Liver (tissue), 9 donors: ENCODE results near the gene SMIM29. TPM values are rescaled to one million over a fixed set of nuclear protein-coding genes. Genes with fewer than 3 reads are reported as not detected.

Experiments used
- DNase-seq: peaks from one replicate; pipeline ENCODE4 v3.0.0-alpha.2; 2017; ENCODE audit warnings: low spot score
- H3K27ac ChIP-seq, 2 donors: one replicate each; pipeline ENCODE4 v1.7.0; 2013; ENCODE audit warnings: inconsistent platforms in 2 of 2, low read length in 2 of 2, control low read depth in 1 of 2, low read depth in 1 of 2, mild to moderate bottlenecking in 1 of 2
- H3K27me3 ChIP-seq, 4 donors: one replicate each; pipeline versions ENCODE4 v1.6.1 to v1.7.0; 2013; ENCODE audit warnings: low read length in 3 of 4, inconsistent platforms in 1 of 4, mild to moderate bottlenecking in 1 of 4, moderate library complexity in 1 of 4; ENCODE audit not compliant: control insufficient read depth in 4 of 4, insufficient read depth in 4 of 4
- H3K36me3 ChIP-seq, 4 donors: one replicate each; pipeline versions ENCODE4 v1.6.1 to v1.7.0; 2013; ENCODE audit warnings: low read length in 3 of 4, mild to moderate bottlenecking in 3 of 4, low read depth in 1 of 4, moderate library complexity in 1 of 4; ENCODE audit not compliant: control insufficient read depth in 4 of 4, insufficient read depth in 3 of 4
- H3K4me1 ChIP-seq, 4 donors: one replicate each; pipeline versions ENCODE4 v1.6.1 to v1.7.0; 2013; ENCODE audit warnings: low read length in 3 of 4, mild to moderate bottlenecking in 3 of 4, moderate library complexity in 1 of 4; ENCODE audit not compliant: control insufficient read depth in 4 of 4, insufficient read depth in 4 of 4
- H3K4me3 ChIP-seq, 3 donors: one replicate each; pipeline versions ENCODE4 v1.6.1 to v1.7.0; 2013; ENCODE audit warnings: low read length in 3 of 3, control low read depth in 1 of 3, low read depth in 1 of 3, mild to moderate bottlenecking in 1 of 3
- H3K9ac ChIP-seq, 2 donors: one replicate each; pipeline ENCODE4 v1.7.0; 2013; ENCODE audit warnings: low read length in 2 of 2, mild to moderate bottlenecking in 2 of 2, moderate library complexity in 2 of 2, control low read depth in 1 of 2, low read depth in 1 of 2
- H3K9me3 ChIP-seq, 4 donors: one replicate each; pipeline versions ENCODE4 v1.6.1 to v1.7.0; 2013; ENCODE audit warnings: low read length in 3 of 4; ENCODE audit not compliant: control insufficient read depth in 4 of 4
- ATF3 ChIP-seq: IDR thresholded peaks from 2 replicates; pipeline ENCODE4 v1.6.1; 2016; ENCODE audit warnings: antibody characterized with exemption
- EGR1 ChIP-seq, 2 donors: IDR thresholded peaks; 2 replicates each; pipeline ENCODE4 v1.6.1; 2016 to 2018; ENCODE audit warnings: antibody characterized with exemption in 2 of 2, low read depth in 2 of 2
- FOXA1 ChIP-seq: IDR thresholded peaks from 2 replicates; pipeline ENCODE4 v1.6.1; 2016; ENCODE audit warnings: antibody characterized with exemption
- FOXA2 ChIP-seq: IDR thresholded peaks from 2 replicates; pipeline ENCODE4 v1.6.1; 2016; ENCODE audit warnings: antibody characterized with exemption
- GABPA ChIP-seq, 2 donors: IDR thresholded peaks in 1 of 2; conservative IDR thresholded peaks in 1 of 2; 2 replicates each; pipeline ENCODE4 v1.6.1; 2016; ENCODE audit warnings: antibody characterized with exemption in 2 of 2, mild to moderate bottlenecking in 1 of 2, moderate library complexity in 1 of 2
- HNF4A ChIP-seq, 2 donors: conservative IDR thresholded peaks; 2 replicates each; pipeline ENCODE4 v1.6.1; 2016; ENCODE audit warnings: antibody characterized with exemption in 2 of 2, mild to moderate bottlenecking in 2 of 2
- HNF4G ChIP-seq: IDR thresholded peaks from 2 replicates; pipeline ENCODE4 v1.6.1; 2016; ENCODE audit warnings: antibody characterized with exemption
- JUND ChIP-seq, 2 donors: IDR thresholded peaks; 2 replicates each; pipeline ENCODE4 v1.6.1; 2016; ENCODE audit warnings: antibody characterized with exemption in 2 of 2
- MAX ChIP-seq: IDR thresholded peaks from 2 replicates; pipeline ENCODE4 v1.6.1; 2016; ENCODE audit warnings: antibody characterized with exemption
- NR2F2 ChIP-seq: IDR thresholded peaks from 2 replicates; pipeline ENCODE4 v1.6.1; 2016; ENCODE audit warnings: antibody characterized with exemption
- RAD21 ChIP-seq, 2 donors: IDR thresholded peaks; 2 replicates each; pipeline ENCODE4 v1.6.1; 2016; ENCODE audit warnings: antibody characterized with exemption in 2 of 2, mild to moderate bottlenecking in 2 of 2
- REST ChIP-seq: IDR thresholded peaks from 2 replicates; pipeline ENCODE4 v1.6.1; 2016; ENCODE audit warnings: antibody characterized with exemption, mild to moderate bottlenecking
- RXRA ChIP-seq, 2 donors: IDR thresholded peaks; 2 replicates each; pipeline ENCODE4 v1.6.1; 2017 to 2018; ENCODE audit warnings: antibody characterized with exemption in 2 of 2, mild to moderate bottlenecking in 1 of 2
- SP1 ChIP-seq: IDR thresholded peaks from 2 replicates; pipeline ENCODE4 v1.6.1; 2018; ENCODE audit warnings: antibody characterized with exemption, mild to moderate bottlenecking
- TAF1 ChIP-seq: conservative IDR thresholded peaks from 2 replicates; pipeline ENCODE4 v1.6.1; 2016; ENCODE audit warnings: antibody characterized with exemption, mild to moderate bottlenecking
- YY1 ChIP-seq: IDR thresholded peaks from 2 replicates; pipeline ENCODE4 v1.6.1; 2016; ENCODE audit warnings: antibody characterized with exemption, mild to moderate bottlenecking
- ZBTB33 ChIP-seq: IDR thresholded peaks from 2 replicates; pipeline ENCODE4 v1.6.1; 2016; ENCODE audit warnings: antibody characterized with exemption
- WGBS: extraction: QIAGEN DNeasy Blood & Tissue Kit; methylation state at CpG from one replicate; pipeline ENCODE4 v1.1.7; 2013; 5-methylcytosine and 5-hydroxymethylcytosine counted together
- polyA plus RNA-seq, 2 donors: library from polyadenylated mRNA; stranded (reverse) in 1 of 2; unstranded in 1 of 2; fragments of 200-250 nt in 1 of 2; fragments of >200 nt in 1 of 2; fragmentation: Nextera tagmentation in 1 of 2; extraction: Ambion mirVana in 1 of 2; gene quantifications; one replicate each; pipeline versions ENCODE4 v1.2.1 to v1.2.3, GENCODE V29; 2013 to 2015
- total RNA-seq, 2 donors: library from RNA; depleted of rRNA; stranded (reverse); fragments of >200 nt; gene quantifications; one replicate each; pipeline ENCODE4 v1.2.3, GENCODE V29; 2014
- TF ChIP-seq, protein P1 (sequence below): fragments of 150-350 bp; IDR thresholded peaks from 2 replicates; pipeline ENCODE4 v1.5.1; 2017; ENCODE audit warnings: improper control_type of control experiment, low read depth, low read length; ENCODE audit not compliant: missing input control
- donor health status: healthy.
- donor health status: healthy.
- donor health status: healthy.
- donor health status: healthy.
- donor health status: healthy.

The SMIM29 gene
- total RNA-seq: 1 to 10 TPM; 2.4 to 2.6 TPM
- polyA plus RNA-seq: 10 to 100 TPM; 10.8 to 11.3 TPM

DNA sequence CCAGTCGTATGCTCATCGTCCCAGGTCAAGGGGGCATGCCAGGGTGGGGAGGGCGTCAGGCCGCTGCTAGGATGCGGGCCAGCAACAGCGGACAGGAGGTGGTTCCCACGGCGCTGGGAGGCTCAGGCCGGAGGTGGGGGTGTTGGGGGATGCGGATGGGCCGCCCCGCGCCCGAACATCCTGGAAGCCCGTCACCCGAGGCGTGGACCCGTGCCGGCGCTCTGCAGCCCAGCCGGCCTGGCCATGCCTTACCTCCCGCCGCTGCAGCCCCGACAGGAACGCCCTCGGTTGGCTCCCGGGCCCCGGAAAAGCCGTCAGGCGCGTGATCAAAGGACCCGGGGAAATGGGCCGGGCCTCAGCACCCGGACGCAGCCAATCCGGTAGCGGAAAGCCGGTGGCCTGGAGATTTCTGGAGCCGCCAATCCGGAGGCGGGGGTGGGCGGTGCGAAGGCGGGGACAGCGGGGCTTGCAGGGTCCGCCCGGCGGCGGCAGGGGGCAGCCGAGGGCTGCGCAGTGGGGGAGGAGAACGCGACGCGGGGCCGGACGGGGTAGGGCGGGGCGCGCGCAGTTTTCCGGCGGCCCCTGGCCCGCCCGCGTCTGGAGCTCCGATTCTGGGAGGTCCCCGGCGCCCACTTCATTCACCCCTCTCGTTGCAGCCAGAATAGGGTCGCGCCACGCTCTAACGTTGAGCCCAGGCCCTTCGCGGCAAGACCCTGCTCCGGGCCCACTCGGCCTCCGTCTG lies at the start of gene SMIM29:
SMIM29 (minus strand) TSS at position 280 of the 742 bp plus-strand sequence. CDS start 1,215 bp downstream, outside the sequence.
- no peaks in the 10 kb centered on the region for H3K27me3 ChIP-seq
- H3K4me3 ChIP-seq: peak within 1 kb of the TSS; percentile 74 to 83 (median 81)
- H3K36me3 ChIP-seq: no peaks in the 10 kb centered on the region
- H3K4me1 ChIP-seq: peaks cover 3 to 20% (median 7%) of the 10 kb centered on the region in 4 donors
- WGBS: under 1% methylated on average over 79 of the region's 79 CpGs
- peak within 1 kb of the TSS; percentile 93 to 97 for H3K27ac ChIP-seq
- peak within 1 kb of the TSS; percentile 64 to 92 for H3K9ac ChIP-seq
- no peaks in the 10 kb centered on the region for H3K9me3 ChIP-seq
- DNase-seq: peak; percentile 99
- TF ChIP-seq FOXA1 (peak; percentile 5), NR2F2 (no peak), YY1 (no peak), MAX (no peak), HNF4A (conservative IDR thresholded peaks at IDR 0.05) (no peak), HNF4G (no peak), REST (peak; percentile 87), GABPA (IDR thresholded peaks at IDR 0.05 in 1 of 2, conservative IDR thresholded peaks at IDR 0.05 in 1 of 2) (peak in 1 of 2 donors; percentile 80), RXRA (IDR thresholded peaks at IDR 0.05) (peak in 1 of 2 donors; percentile 19), ZBTB33 (no peak), EGR1 (IDR thresholded peaks at IDR 0.05; ENCODE audit: low read depth in 2 of 2) (peak in 1 of 2 donors; percentile 80), TAF1 (no peak), RAD21 (IDR thresholded peaks at IDR 0.05) (peak; percentile 81), SP1 (peak; percentile 62), FOXA2 (no peak), ATF3 (no peak), JUND (IDR thresholded peaks at IDR 0.05) (no peak)
- TF ChIP-seq, protein P1, sequence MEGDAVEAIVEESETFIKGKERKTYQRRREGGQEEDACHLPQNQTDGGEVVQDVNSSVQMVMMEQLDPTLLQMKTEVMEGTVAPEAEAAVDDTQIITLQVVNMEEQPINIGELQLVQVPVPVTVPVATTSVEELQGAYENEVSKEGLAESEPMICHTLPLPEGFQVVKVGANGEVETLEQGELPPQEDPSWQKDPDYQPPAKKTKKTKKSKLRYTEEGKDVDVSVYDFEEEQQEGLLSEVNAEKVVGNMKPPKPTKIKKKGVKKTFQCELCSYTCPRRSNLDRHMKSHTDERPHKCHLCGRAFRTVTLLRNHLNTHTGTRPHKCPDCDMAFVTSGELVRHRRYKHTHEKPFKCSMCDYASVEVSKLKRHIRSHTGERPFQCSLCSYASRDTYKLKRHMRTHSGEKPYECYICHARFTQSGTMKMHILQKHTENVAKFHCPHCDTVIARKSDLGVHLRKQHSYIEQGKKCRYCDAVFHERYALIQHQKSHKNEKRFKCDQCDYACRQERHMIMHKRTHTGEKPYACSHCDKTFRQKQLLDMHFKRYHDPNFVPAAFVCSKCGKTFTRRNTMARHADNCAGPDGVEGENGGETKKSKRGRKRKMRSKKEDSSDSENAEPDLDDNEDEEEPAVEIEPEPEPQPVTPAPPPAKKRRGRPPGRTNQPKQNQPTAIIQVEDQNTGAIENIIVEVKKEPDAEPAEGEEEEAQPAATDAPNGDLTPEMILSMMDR: peak; percentile 98
